GM12878 (cell line): ENCODE data around the gene ABCC2. TPM values are rescaled to one million over a fixed set of nuclear protein-coding genes. Genes with fewer than 3 reads are reported as not detected.

Experiments
- ATAC-seq: fragments of 200-7000 bp; cut with Tn5 transposase; 3 replicates; pipeline ENCODE4 v1.9.1; 2020; ENCODE audit warnings: mild to moderate bottlenecking, moderate library complexity
- BruUV-seq: library from RNA; stranded (reverse); fragments of 400-500 nt; replicated peaks from 2 replicates; lab custom pipeline; 2021; lab: Mats Ljungman, UMichigan
- CTCF ChIA-PET: fragments of 300-600 bp; sonication (Branson Sonifier 250); formaldehyde crosslinking; extraction: SDS; loops from one replicate; lab custom pipeline; 2021; ENCODE audit warnings: inconsistent platforms; lab: Yijun Ruan, JAX
- POLR2A ChIA-PET: fragments of 350-600 bp; formaldehyde crosslinking; extraction: SDS; loops from one replicate; lab custom pipeline; 2021; ENCODE audit warnings: inconsistent platforms; lab: Charles Lee
- RAD21 ChIA-PET: fragments of 300-600 bp; sonication (Branson Sonifier 250); formaldehyde crosslinking; loops from one replicate; lab custom pipeline; 2023; ENCODE audit warnings: antibody characterized with exemption; ENCODE audit not compliant: unreplicated experiment; lab: Charles Lee
- SMC1A ChIA-PET: fragments of 300-600 bp; sonication (Branson Sonifier 250); formaldehyde crosslinking; loops from one replicate; lab custom pipeline; 2023; ENCODE audit not compliant: unreplicated experiment, uncharacterized antibody; lab: Charles Lee
- DNase-seq: peaks from one replicate; pipeline ENCODE4 v3.0.0-alpha.2; 2011; ENCODE audit warnings: low read depth, low spot score
- FAIRE-seq: peaks from 3 replicates; lab custom pipeline; 2011; peaks lifted over from hg19 to GRCh38; lab: Jason Lieb, UNC
- H2AFZ ChIP-seq: 2 replicates; pipeline ENCODE4 v1.6.0; 2011; ENCODE audit warnings: low read depth, low read length, control low read depth; ENCODE audit not compliant: control insufficient read depth
- H3K27ac ChIP-seq: 2 replicates; pipeline ENCODE4 v1.5.1; 2011; ENCODE audit warnings: control low read depth; ENCODE audit not compliant: control insufficient read depth, insufficient read depth
- H3K27me3 ChIP-seq, 2 experiments: replicated peaks in 1 of 2; 2 replicates each; pipeline versions ENCODE4 v1.6.0 to v1.6.1; 2011; ENCODE audit warnings: low read length in 1 of 2; ENCODE audit not compliant: control insufficient read depth in 2 of 2, insufficient read depth in 2 of 2
- H3K36me3 ChIP-seq, 2 experiments: 2 replicates each; pipeline ENCODE4 v1.5.1; 2011; ENCODE audit warnings: low read length in 1 of 2; ENCODE audit not compliant: control insufficient read depth in 2 of 2, insufficient read depth in 2 of 2
- H3K4me1 ChIP-seq: 2 replicates; pipeline ENCODE4 v1.6.1; 2011; ENCODE audit warnings: mild to moderate bottlenecking, low read length, moderate library complexity, mixed read lengths; ENCODE audit not compliant: control insufficient read depth, insufficient read depth
- H3K4me2 ChIP-seq: 2 replicates; pipeline ENCODE4 v1.6.0; 2011; ENCODE audit warnings: control low read depth; ENCODE audit not compliant: control insufficient read depth, insufficient read depth
- H3K4me3 ChIP-seq: fragments of 200-600 bp; sonication (generic); 2 replicates; pipeline ENCODE4 v1.5.1; 2016
- H3K79me2 ChIP-seq: 2 replicates; pipeline ENCODE4 v1.6.0; 2011; ENCODE audit warnings: low read length; ENCODE audit not compliant: control insufficient read depth, insufficient read depth
- H3K9ac ChIP-seq: 2 replicates; pipeline ENCODE4 v1.8.0; 2011; ENCODE audit warnings: low read length, control low read depth, mixed read lengths; ENCODE audit not compliant: control insufficient read depth, insufficient read depth
- H3K9me3 ChIP-seq: replicated peaks from 3 replicates; pipeline ENCODE4 v1.5.1; 2011; ENCODE audit warnings: mild to moderate bottlenecking, low read length; ENCODE audit not compliant: control insufficient read depth, insufficient read depth
- H4K20me1 ChIP-seq: 2 replicates; pipeline ENCODE4 v1.6.0; 2011; ENCODE audit not compliant: control insufficient read depth, insufficient read depth
- DPF2 ChIP-seq: fragments of 450-650 bp; IDR thresholded peaks from 2 replicates; pipeline ENCODE4 v1.6.1; 2017; ENCODE audit warnings: mild to moderate bottlenecking
- MEF2A ChIP-seq: IDR thresholded peaks from 2 replicates; pipeline ENCODE4 v1.6.1; 2011; ENCODE audit warnings: low read depth, mild to moderate bottlenecking, low read length, moderate library complexity; ENCODE audit not compliant: insufficient read depth
- POLR2AphosphoS5 ChIP-seq: IDR thresholded peaks from 2 replicates; pipeline ENCODE4 v1.6.1; 2011; ENCODE audit warnings: mild to moderate bottlenecking, low read length, inconsistent platforms
- SMAD5 ChIP-seq: IDR thresholded peaks from 2 replicates; pipeline ENCODE4 v1.6.1; 2016; ENCODE audit warnings: antibody characterized with exemption, low read depth
- SMARCA5 ChIP-seq: fragments of 450-650 bp; IDR thresholded peaks from 2 replicates; pipeline ENCODE4 v1.6.1; 2017; ENCODE audit warnings: mild to moderate bottlenecking
- TCF3 ChIP-seq: IDR thresholded peaks from 2 replicates; pipeline ENCODE4 v1.6.1; 2012; ENCODE audit warnings: low read depth, mild to moderate bottlenecking, low read length, borderline replicate concordance; ENCODE audit not compliant: insufficient read depth
- ZBED1 ChIP-seq: IDR thresholded peaks from 2 replicates; pipeline ENCODE4 v1.6.1; 2016; ENCODE audit warnings: borderline replicate concordance
- ZNF274 ChIP-seq: IDR thresholded peaks from one replicate; pipeline ENCODE4 v1.8.0; 2011; ENCODE audit not compliant: insufficient read length, insufficient read depth
- ZNF384 ChIP-seq: IDR thresholded peaks from 2 replicates; pipeline ENCODE4 v1.6.1; 2012; ENCODE audit warnings: low read depth, mild to moderate bottlenecking, low read length, improper control_type of control experiment, borderline replicate concordance
- WGBS: methylation state at CpG from one replicate; pipeline ENCODE4 v1.1.6; 2016; ENCODE audit warnings: low lambda C conversion rate; ENCODE audit not compliant: insufficient replicate concordance, insufficient coverage; ENCODE audit errors: missing lambda C conversion rate; 5-methylcytosine and 5-hydroxymethylcytosine counted together
- in situ Hi-C: fragments of 300-500 bp; cut with MboI; formaldehyde crosslinking; loops from 9 replicates; pipeline ENCODE4 v1.14.3; 2018; ENCODE audit warnings: mixed read lengths
- intact Hi-C: fragments of 100-400 bp; cut with micrococcal nuclease; formaldehyde crosslinking; loops from one replicate; pipeline ENCODE4 v1.14.2; 2022; ENCODE audit not compliant: unreplicated experiment
- polyA plus RNA-seq, 11 experiments: library from polyadenylated mRNA; depleted of rRNA in 4 of 11; unstranded in 6 of 11; stranded (reverse) in 5 of 11; fragments of >200 nt; fragmentation: Nextera tagmentation in 4 of 11; fragmentation: Illumina TruSeq in 1 of 11; extraction: Ambion mirVana in 4 of 11; extraction: Trizol in 1 of 11; gene quantifications; 1 replicate in 1 of 11; 2 replicates in 10 of 11; pipeline versions ENCODE4 v1.2.1 to v1.2.3, GENCODE V29; 2011 to 2016; ENCODE audit warnings: inconsistent platforms in 2 of 11, missing spikeins in 2 of 11, low read depth in 1 of 11
- total RNA-seq, 4 experiments: library from RNA; depleted of rRNA in 3 of 4; stranded (reverse); fragments of >200 nt in 3 of 4; fragmentation: Illumina TruSeq in 1 of 4; extraction: Trizol in 1 of 4; gene quantifications; 2 replicates each; pipeline versions ENCODE4 v1.2.1 to v1.2.3, GENCODE V29; 2013 to 2021
- TF ChIP-seq, protein P1 (sequence below), 3 experiments: IDR thresholded peaks in 2 of 3; conservative IDR thresholded peaks in 1 of 3; 2 replicates each; pipeline ENCODE4 v1.5.1; 2011; ENCODE audit warnings: low read depth in 3 of 3, low read length in 3 of 3, mild to moderate bottlenecking in 3 of 3, control low read depth in 2 of 3, moderate library complexity in 2 of 3, inconsistent platforms in 1 of 3, mixed read lengths in 1 of 3; ENCODE audit not compliant: control insufficient read depth in 2 of 3, insufficient read depth in 1 of 3; ENCODE audit errors: extremely low read depth in 1 of 3
- TF ChIP-seq, protein P2 (sequence below): IDR thresholded peaks from 2 replicates; pipeline ENCODE4 v1.6.1; 2011; ENCODE audit warnings: low read depth, mild to moderate bottlenecking, low read length, moderate library complexity, borderline replicate concordance; ENCODE audit errors: extremely low read depth
- TF ChIP-seq, protein P3 (sequence below): fragments of 450-650 bp; IDR thresholded peaks from 2 replicates; pipeline ENCODE4 v1.6.1; 2017; ENCODE audit warnings: low read depth, mild to moderate bottlenecking, moderate library complexity
- TF ChIP-seq, protein P4 (sequence below): fragments of 450-650 bp; IDR thresholded peaks from 2 replicates; pipeline ENCODE4 v1.6.1; 2014; ENCODE audit warnings: mild to moderate bottlenecking

ABCC2 gene
- total and polyA plus RNA-seq, 10 of the 15 experiments (the other 5 are each of a cell fraction or from before 2014, with no cell fraction given): 0.02 to 0.95 (median 0.21) TPM

GRCh38 chr10:99799613-99800012 is 17.2 kb downstream of the ABCC2 start:
- no peaks in the 10 kb centered on the region for H3K4me1 ChIP-seq
- no TSS peak for BruUV-seq
- ChIA-PET RAD21 (interaction anchor here (1.6 kb wide), 1 partner anchor 60 kb away, joined by 3 read pairs; no protein-coding TSS in a partner anchor), POLR2A (no interaction called here), SMC1A (interaction anchor here (0.8 to 1.4 kb wide), 2 partner anchors 15 to 534 kb away, joined by 3 read pairs; no protein-coding TSS in a partner anchor), CTCF (no interaction called here)
- WGBS: 44% methylated on average over 4 of the region's 4 CpGs
- DNase-seq (no peak), ATAC-seq (no peak), FAIRE-seq (no peak)
- no peaks in the 10 kb centered on the region for H3K79me2 ChIP-seq
- H3K9ac ChIP-seq: no peak overlapping the region
- no peak for TF ChIP-seq ZNF384
- TF ChIP-seq, protein P1, sequence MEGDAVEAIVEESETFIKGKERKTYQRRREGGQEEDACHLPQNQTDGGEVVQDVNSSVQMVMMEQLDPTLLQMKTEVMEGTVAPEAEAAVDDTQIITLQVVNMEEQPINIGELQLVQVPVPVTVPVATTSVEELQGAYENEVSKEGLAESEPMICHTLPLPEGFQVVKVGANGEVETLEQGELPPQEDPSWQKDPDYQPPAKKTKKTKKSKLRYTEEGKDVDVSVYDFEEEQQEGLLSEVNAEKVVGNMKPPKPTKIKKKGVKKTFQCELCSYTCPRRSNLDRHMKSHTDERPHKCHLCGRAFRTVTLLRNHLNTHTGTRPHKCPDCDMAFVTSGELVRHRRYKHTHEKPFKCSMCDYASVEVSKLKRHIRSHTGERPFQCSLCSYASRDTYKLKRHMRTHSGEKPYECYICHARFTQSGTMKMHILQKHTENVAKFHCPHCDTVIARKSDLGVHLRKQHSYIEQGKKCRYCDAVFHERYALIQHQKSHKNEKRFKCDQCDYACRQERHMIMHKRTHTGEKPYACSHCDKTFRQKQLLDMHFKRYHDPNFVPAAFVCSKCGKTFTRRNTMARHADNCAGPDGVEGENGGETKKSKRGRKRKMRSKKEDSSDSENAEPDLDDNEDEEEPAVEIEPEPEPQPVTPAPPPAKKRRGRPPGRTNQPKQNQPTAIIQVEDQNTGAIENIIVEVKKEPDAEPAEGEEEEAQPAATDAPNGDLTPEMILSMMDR (IDR thresholded peaks at IDR 0.05 in 2 of 3, conservative IDR thresholded peaks at IDR 0.05 in 1 of 3; ENCODE audit: control insufficient read depth in 2 of 3, extremely low read depth in 1 of 3, insufficient read depth in 1 of 3, low read depth in 3 of 3, low read length in 3 of 3): 0 out of 6 replicates have a peak, but pooled peaks of 1 of the 3 experiments have one; percentile 3
- TF ChIP-seq, protein P2, sequence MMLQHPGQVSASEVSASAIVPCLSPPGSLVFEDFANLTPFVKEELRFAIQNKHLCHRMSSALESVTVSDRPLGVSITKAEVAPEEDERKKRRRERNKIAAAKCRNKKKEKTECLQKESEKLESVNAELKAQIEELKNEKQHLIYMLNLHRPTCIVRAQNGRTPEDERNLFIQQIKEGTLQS: no peak
- H3K4me3 ChIP-seq: no peak overlapping the region
- no peaks in the 10 kb centered on the region for H4K20me1 ChIP-seq
- intact Hi-C loops: no loop called here
- no peak overlapping the region for H3K4me2 ChIP-seq
- no peaks in the 10 kb centered on the region for H3K9me3 ChIP-seq
- H3K27ac ChIP-seq: no peak overlapping the region
- H3K27me3 ChIP-seq: no peaks in the 10 kb centered on the region
- in situ Hi-C loops: no loop called here
- no peak overlapping the region for H2AFZ ChIP-seq
- no peaks in the 10 kb centered on the region for H3K36me3 ChIP-seq

DNA sequence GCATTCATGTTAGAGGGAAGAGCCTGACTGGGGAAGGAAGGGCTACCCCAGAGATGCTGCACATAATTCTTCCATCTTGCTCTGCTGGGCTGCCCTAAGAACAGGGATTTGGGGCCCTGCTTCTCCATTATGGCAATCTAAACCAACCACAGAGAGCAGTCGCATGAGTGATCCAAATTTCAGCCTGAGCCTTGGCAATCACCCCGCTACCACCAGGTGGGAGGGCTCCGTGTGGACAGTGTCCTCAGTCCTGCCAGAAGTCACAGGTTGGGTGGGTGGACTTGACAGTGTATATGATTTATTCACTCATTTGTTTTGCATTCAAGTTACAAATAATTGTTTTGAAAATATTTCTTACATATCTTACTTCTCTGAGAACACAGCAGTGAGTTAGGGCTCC is 22.0 kb downstream of the ABCC2 start:
- DNase-seq (no peak), ATAC-seq (no peak), FAIRE-seq (no peak)
- Histone ChIP-seq H3K4me1 (no peaks in the 10 kb centered on the region), H3K4me3 (no peak overlapping the region), H3K36me3 (no peaks in the 10 kb centered on the region), H3K79me2 (no peaks in the 10 kb centered on the region), H3K9ac (no peak overlapping the region), H3K9me3 (no peaks in the 10 kb centered on the region), H2AFZ (no peak overlapping the region), H3K27me3 (no peaks in the 10 kb centered on the region), H4K20me1 (no peaks in the 10 kb centered on the region), H3K27ac (no peak overlapping the region), H3K4me2 (no peak overlapping the region)
- in situ Hi-C loops (no loop called here), intact Hi-C loops (no loop called here)
- no TSS peak for BruUV-seq
- 30% methylated on average over 3 of the region's 3 CpGs for WGBS
- ChIA-PET POLR2A (no interaction called here), CTCF (no interaction called here), RAD21 (no interaction called here), SMC1A (interaction anchor here (1.2 kb wide), 1 partner anchor 272 kb away, joined by 3 read pairs; no protein-coding TSS in a partner anchor)
- TF ChIP-seq ZBED1 (no peak), ZNF274 (no peak), POLR2AphosphoS5 (no peak), MEF2A (no peak), SMAD5 (no peak), TCF3 (no peak), DPF2 (no peak), SMARCA5 (no peak)
- TF ChIP-seq, protein P3, sequence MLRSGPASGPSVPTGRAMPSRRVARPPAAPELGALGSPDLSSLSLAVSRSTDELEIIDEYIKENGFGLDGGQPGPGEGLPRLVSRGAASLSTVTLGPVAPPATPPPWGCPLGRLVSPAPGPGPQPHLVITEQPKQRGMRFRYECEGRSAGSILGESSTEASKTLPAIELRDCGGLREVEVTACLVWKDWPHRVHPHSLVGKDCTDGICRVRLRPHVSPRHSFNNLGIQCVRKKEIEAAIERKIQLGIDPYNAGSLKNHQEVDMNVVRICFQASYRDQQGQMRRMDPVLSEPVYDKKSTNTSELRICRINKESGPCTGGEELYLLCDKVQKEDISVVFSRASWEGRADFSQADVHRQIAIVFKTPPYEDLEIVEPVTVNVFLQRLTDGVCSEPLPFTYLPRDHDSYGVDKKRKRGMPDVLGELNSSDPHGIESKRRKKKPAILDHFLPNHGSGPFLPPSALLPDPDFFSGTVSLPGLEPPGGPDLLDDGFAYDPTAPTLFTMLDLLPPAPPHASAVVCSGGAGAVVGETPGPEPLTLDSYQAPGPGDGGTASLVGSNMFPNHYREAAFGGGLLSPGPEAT: no peak
- TF ChIP-seq, protein P4, sequence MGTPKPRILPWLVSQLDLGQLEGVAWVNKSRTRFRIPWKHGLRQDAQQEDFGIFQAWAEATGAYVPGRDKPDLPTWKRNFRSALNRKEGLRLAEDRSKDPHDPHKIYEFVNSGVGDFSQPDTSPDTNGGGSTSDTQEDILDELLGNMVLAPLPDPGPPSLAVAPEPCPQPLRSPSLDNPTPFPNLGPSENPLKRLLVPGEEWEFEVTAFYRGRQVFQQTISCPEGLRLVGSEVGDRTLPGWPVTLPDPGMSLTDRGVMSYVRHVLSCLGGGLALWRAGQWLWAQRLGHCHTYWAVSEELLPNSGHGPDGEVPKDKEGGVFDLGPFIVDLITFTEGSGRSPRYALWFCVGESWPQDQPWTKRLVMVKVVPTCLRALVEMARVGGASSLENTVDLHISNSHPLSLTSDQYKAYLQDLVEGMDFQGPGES: no peak
